Kidney epithelial cell (primary cell): ENCODE data around the gene IRX2. TPM values are rescaled to one million over a fixed set of nuclear protein-coding genes. Genes with fewer than 3 reads are reported as not detected.

Source experiments
- DNase-seq: peaks from one replicate; pipeline ENCODE4 v3.0.0-alpha.2; 2010; ENCODE audit warnings: low read depth
- H3K27me3 ChIP-seq: 2 replicates; pipeline ENCODE4 v1.6.0; 2011; ENCODE audit warnings: low read length; ENCODE audit not compliant: control insufficient read depth, insufficient read depth
- H3K36me3 ChIP-seq: 2 replicates; pipeline ENCODE4 v1.5.1; 2011; ENCODE audit warnings: low read length; ENCODE audit not compliant: control insufficient read depth, insufficient read depth
- H3K4me3 ChIP-seq: 2 replicates; pipeline ENCODE4 v1.5.1; 2011; ENCODE audit warnings: low read depth, mild to moderate bottlenecking, control low read depth, low read length
- total RNA-seq: library from RNA; depleted of rRNA; stranded (reverse); fragments of >200 nt; gene quantifications from 2 replicates; pipeline ENCODE4 v1.2.3, GENCODE V29; 2015
- TF ChIP-seq, protein P1 (sequence below): IDR thresholded peaks from 2 replicates; pipeline ENCODE4 v1.5.1; 2011; ENCODE audit warnings: mild to moderate bottlenecking, moderate library complexity, low read length, control low read depth, inconsistent platforms; ENCODE audit not compliant: insufficient read depth, poor library complexity, severe bottlenecking

IRX2 gene
- total RNA-seq, 1 donor from 2014 or later, result 2.8 TPM

GRCh38 chr5:2721385-2722138 lies 29.9 kb downstream of the IRX2 start:
- H3K36me3 ChIP-seq, result no peaks in the 10 kb centered on the region
- TF ChIP-seq, protein P1, sequence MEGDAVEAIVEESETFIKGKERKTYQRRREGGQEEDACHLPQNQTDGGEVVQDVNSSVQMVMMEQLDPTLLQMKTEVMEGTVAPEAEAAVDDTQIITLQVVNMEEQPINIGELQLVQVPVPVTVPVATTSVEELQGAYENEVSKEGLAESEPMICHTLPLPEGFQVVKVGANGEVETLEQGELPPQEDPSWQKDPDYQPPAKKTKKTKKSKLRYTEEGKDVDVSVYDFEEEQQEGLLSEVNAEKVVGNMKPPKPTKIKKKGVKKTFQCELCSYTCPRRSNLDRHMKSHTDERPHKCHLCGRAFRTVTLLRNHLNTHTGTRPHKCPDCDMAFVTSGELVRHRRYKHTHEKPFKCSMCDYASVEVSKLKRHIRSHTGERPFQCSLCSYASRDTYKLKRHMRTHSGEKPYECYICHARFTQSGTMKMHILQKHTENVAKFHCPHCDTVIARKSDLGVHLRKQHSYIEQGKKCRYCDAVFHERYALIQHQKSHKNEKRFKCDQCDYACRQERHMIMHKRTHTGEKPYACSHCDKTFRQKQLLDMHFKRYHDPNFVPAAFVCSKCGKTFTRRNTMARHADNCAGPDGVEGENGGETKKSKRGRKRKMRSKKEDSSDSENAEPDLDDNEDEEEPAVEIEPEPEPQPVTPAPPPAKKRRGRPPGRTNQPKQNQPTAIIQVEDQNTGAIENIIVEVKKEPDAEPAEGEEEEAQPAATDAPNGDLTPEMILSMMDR, result no peak
- no peak for DNase-seq
- H3K27me3 ChIP-seq, result no peaks in the 10 kb centered on the region
- no peak overlapping the region for H3K4me3 ChIP-seq

DNA sequence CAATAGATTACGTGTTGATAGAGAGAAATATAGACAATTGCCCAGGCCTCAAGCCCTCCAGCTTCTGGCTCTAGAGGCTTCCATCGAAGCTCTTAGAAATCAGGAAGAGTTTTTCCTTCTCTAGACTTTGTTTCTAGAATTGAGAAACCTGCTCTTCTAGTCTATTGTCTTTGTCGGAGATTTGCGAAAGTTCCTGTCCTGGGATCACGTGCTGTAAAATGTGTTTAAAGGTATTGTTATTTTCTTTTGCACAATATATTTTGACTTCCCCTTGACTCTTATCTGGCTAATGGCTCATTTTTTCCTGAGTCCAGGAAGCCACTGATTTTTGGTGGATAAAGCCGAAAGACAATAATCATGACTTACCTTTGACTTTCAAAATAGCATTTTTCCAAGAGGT lies 32.1 kb downstream of the IRX2 start:
- Histone ChIP-seq H3K4me3 (no peak overlapping the region), H3K36me3 (no peaks in the 10 kb centered on the region), H3K27me3 (no peaks in the 10 kb centered on the region)
- TF ChIP-seq, protein P1, result no peak
- DNase-seq, result no peak

- Histone ChIP-seq H3K4me3 (no peak overlapping the region), H3K36me3 (no peaks in the 10 kb centered on the region), H3K27me3 (no peaks in the 10 kb centered on the region)
- TF ChIP-seq, protein P1, result no peak
- DNase-seq, result no peak
These were observed 33.4 kb downstream of the IRX2 start for GRCh38 chr5:2718115-2718514.

- no peak overlapping the region for H3K4me3 ChIP-seq
- no peak for DNase-seq
- H3K36me3 ChIP-seq, result no peaks in the 10 kb centered on the region
- TF ChIP-seq, protein P1, result no peak
- no peaks in the 10 kb centered on the region for H3K27me3 ChIP-seq
These were observed 35.6 kb downstream of the IRX2 start for GRCh38 chr5:2715856-2716255.

DNA sequence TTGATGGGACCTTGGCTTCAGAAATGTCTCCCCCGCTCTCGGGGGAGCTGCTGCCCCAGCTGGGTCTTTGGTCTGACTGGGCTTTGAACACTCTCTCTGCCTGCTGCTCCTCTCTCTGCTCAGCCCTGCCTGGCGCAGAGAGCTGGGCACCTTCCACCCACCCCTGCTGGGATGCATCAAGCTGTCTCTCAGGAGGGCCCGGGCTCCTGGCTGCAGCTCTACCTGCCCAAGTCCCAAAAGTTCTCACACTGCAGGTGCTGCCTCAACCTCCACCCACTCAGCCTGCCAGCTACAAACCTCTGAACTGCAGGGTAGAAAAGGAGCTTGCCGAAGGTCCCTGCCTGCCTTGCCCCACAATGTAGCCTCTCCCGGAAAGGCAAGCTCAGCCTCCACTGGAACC lies 36.7 kb downstream of the IRX2 start:
- Histone ChIP-seq H3K27me3 (no peaks in the 10 kb centered on the region), H3K4me3 (no peak overlapping the region), H3K36me3 (no peaks in the 10 kb centered on the region)
- DNase-seq, result no peak
- TF ChIP-seq, protein P1, result no peak

- H3K36me3 ChIP-seq, result no peaks in the 10 kb centered on the region
- DNase-seq, result no peak
- no peaks in the 10 kb centered on the region for H3K27me3 ChIP-seq
- H3K4me3 ChIP-seq, result no peak overlapping the region
- TF ChIP-seq, protein P1, result no peak
These were observed 37.5 kb downstream of the IRX2 start for GRCh38 chr5:2714026-2714425.
